ENCODE data around the gene GLG1.
"Not testable (repeated sequence)": the region's sequence is repeated elsewhere in the genome, so short reads cannot be mapped to it uniquely, and the experiment has no call there.

The GLG1 gene

GRCh38 chr16:74606521-74607309 lies at the start of gene GLG1:
Gene GLG1 (minus strand): TSS chr16:74607114. CDS start chr16:74607094, 20 bp downstream.
- H3K4me3 ChIP-seq (ENCODE audit: low read length), result peak within 1 kb of the TSS; percentile 93
- no peak for TF ChIP-seq ZNF274 (IDR thresholded peaks at IDR 0.05; ENCODE audit: low read depth, low read length)

- no peak overlapping the region for H3K4me3 ChIP-seq (ENCODE audit: low read length)
- no peak for TF ChIP-seq ZNF274 (IDR thresholded peaks at IDR 0.05; ENCODE audit: low read depth, low read length)
Observed at GRCh38 chr16:74654536-74655050, 47.7 kb upstream of the GLG1 start.

GRCh38 chr16:74652883-74653282 lies 46.0 kb upstream of the GLG1 start:
- H3K4me3 ChIP-seq (ENCODE audit: low read length), result not testable (repeated sequence)

- no peak for TF ChIP-seq ZNF274 (IDR thresholded peaks at IDR 0.05; ENCODE audit: low read depth, low read length)
- no peak overlapping the region for H3K4me3 ChIP-seq (ENCODE audit: low read length)
Observed at GRCh38 chr16:74652249-74652648, 45.3 kb upstream of the GLG1 start.

GRCh38 chr16:74651841-74652240 lies 44.9 kb upstream of the GLG1 start:
- H3K4me3 ChIP-seq (ENCODE audit: low read length), result no peak overlapping the region
- no peak for TF ChIP-seq ZNF274 (IDR thresholded peaks at IDR 0.05; ENCODE audit: low read depth, low read length)

- H3K4me3 ChIP-seq (ENCODE audit: low read length), result no peak overlapping the region
- TF ChIP-seq ZNF274 (IDR thresholded peaks at IDR 0.05; ENCODE audit: low read depth, low read length), result no peak
Observed at GRCh38 chr16:74650966-74651567, 44.2 kb upstream of the GLG1 start.

- no peak for TF ChIP-seq ZNF274 (IDR thresholded peaks at IDR 0.05; ENCODE audit: low read depth, low read length)
Observed at GRCh38 chr16:74649839-74650504, 43.1 kb upstream of the GLG1 start.

GRCh38 chr16:74641969-74642368 lies 35.1 kb upstream of the GLG1 start:
- no peak for TF ChIP-seq ZNF274 (IDR thresholded peaks at IDR 0.05; ENCODE audit: low read depth, low read length)
- H3K4me3 ChIP-seq (ENCODE audit: low read length), result no peak overlapping the region

More at GRCh38 chr16:74649839-74650504, 43.1 kb upstream of the GLG1 start:
- H3K4me3 ChIP-seq (ENCODE audit: low read length), result no peak overlapping the region

- H3K4me3 ChIP-seq (ENCODE audit: low read length), result no peak overlapping the region
- TF ChIP-seq ZNF274 (IDR thresholded peaks at IDR 0.05; ENCODE audit: low read depth, low read length), result no peak
Observed at GRCh38 chr16:74637742-74638453, 31.0 kb upstream of the GLG1 start.

- no peak overlapping the region for H3K4me3 ChIP-seq (ENCODE audit: low read length)
- TF ChIP-seq ZNF274 (IDR thresholded peaks at IDR 0.05; ENCODE audit: low read depth, low read length), result no peak
Observed at GRCh38 chr16:74635303-74635702, 28.4 kb upstream of the GLG1 start.

GRCh38 chr16:74633686-74634085 lies 26.8 kb upstream of the GLG1 start:
- TF ChIP-seq ZNF274 (IDR thresholded peaks at IDR 0.05; ENCODE audit: low read depth, low read length), result no peak
- no peak overlapping the region for H3K4me3 ChIP-seq (ENCODE audit: low read length)

- TF ChIP-seq ZNF274 (IDR thresholded peaks at IDR 0.05; ENCODE audit: low read depth, low read length), result no peak
- no peak overlapping the region for H3K4me3 ChIP-seq (ENCODE audit: low read length)
Observed at GRCh38 chr16:74627506-74628220, 20.7 kb upstream of the GLG1 start.

GRCh38 chr16:74626741-74627416 lies 20.0 kb upstream of the GLG1 start:
- no peak for TF ChIP-seq ZNF274 (IDR thresholded peaks at IDR 0.05; ENCODE audit: low read depth, low read length)
- H3K4me3 ChIP-seq (ENCODE audit: low read length), result no peak overlapping the region

Data from GM08714 (cell line).